Spleen (tissue), 11 donors: Measurements from ENCODE around the gene SULF2. TPM values are rescaled to one million over a fixed set of nuclear protein-coding genes. Genes with fewer than 3 reads are reported as not detected.

ENCODE experiments used
- DNase-seq: peaks from one replicate; pipeline ENCODE4 v3.0.0-alpha.2; 2020
- H3K27ac ChIP-seq, 8 donors: fragments of 200-600 bp; sonication (generic) in 7 of 8; 1 replicate in 4 of 8; 2 replicates in 4 of 8; pipeline versions ENCODE4 v1.5.0 to v1.8.0; 2016 to 2021; ENCODE audit warnings: inconsistent platforms in 4 of 8, mild to moderate bottlenecking in 4 of 8, moderate library complexity in 1 of 8
- H3K27me3 ChIP-seq, 7 donors: fragments of 200-600 bp; sonication (generic) in 6 of 7; replicated peaks in 1 of 7; 1 replicate in 4 of 7; 2 replicates in 3 of 7; pipeline versions ENCODE4 v1.5.0 to v1.8.0; 2016 to 2021; ENCODE audit warnings: inconsistent platforms in 3 of 7, mild to moderate bottlenecking in 1 of 7
- H3K36me3 ChIP-seq, 6 donors: fragments of 200-600 bp; sonication (generic) in 5 of 6; 1 replicate in 4 of 6; 2 replicates in 2 of 6; pipeline versions ENCODE4 v1.5.0 to v1.8.0; 2016 to 2021; ENCODE audit warnings: inconsistent platforms in 2 of 6
- H3K4me1 ChIP-seq, 6 donors: fragments of 200-600 bp; sonication (generic) in 5 of 6; 1 replicate in 3 of 6; 2 replicates in 3 of 6; pipeline versions ENCODE4 v1.5.0 to v1.8.0; 2016 to 2021; ENCODE audit warnings: inconsistent platforms in 3 of 6
- H3K4me3 ChIP-seq, 8 donors: fragments of 200-600 bp; sonication (generic) in 7 of 8; 1 replicate in 4 of 8; 2 replicates in 4 of 8; pipeline versions ENCODE4 v1.5.0 to v1.8.0; 2016 to 2021; ENCODE audit warnings: inconsistent platforms in 4 of 8, mild to moderate bottlenecking in 4 of 8, moderate library complexity in 2 of 8
- H3K9me3 ChIP-seq, 8 donors: fragments of 200-600 bp; sonication (generic) in 7 of 8; 1 replicate in 4 of 8; 2 replicates in 4 of 8; pipeline versions ENCODE4 v1.5.0 to v1.8.0; 2016 to 2021; ENCODE audit warnings: inconsistent platforms in 4 of 8
- CTCF ChIP-seq, 11 experiments: fragments of 200-600 bp in 7 of 11; fragments of 450-650 bp in 4 of 11; sonication (generic) in 4 of 11; IDR thresholded peaks in 8 of 11; conservative IDR thresholded peaks in 3 of 11; 1 replicate in 7 of 11; 2 replicates in 4 of 11; pipeline versions ENCODE4 v1.4.0 to v1.8.0; 2016 to 2021; ENCODE audit warnings: antibody characterized with exemption in 11 of 11, inconsistent platforms in 4 of 11, mild to moderate bottlenecking in 1 of 11
- POLR2A ChIP-seq, 3 donors: fragments of 450-650 bp; IDR thresholded peaks; one replicate each; pipeline ENCODE4 v1.5.1; 2017; ENCODE audit warnings: antibody characterized with exemption in 3 of 3, mild to moderate bottlenecking in 1 of 3
- POLR2AphosphoS5 ChIP-seq, 3 donors: sonication (generic); formaldehyde crosslinking; IDR thresholded peaks; one replicate each; pipeline ENCODE4 v1.5.1; 2017; ENCODE audit warnings: antibody characterized with exemption in 3 of 3
- WGBS, 5 donors: extraction: QIAGEN DNeasy Blood & Tissue Kit in 3 of 5; methylation state at CpG; one replicate each; pipeline versions ENCODE4 v1.1.5 to v1.1.7; 2013 to 2018; 5-methylcytosine and 5-hydroxymethylcytosine counted together
- intact Hi-C: fragments of 100-400 bp; cut with DNase I; formaldehyde crosslinking; loops from one replicate; pipeline ENCODE4 v1.15.0; 2023; ENCODE audit warnings: low total_unique reads
- polyA plus RNA-seq, 3 donors: library from polyadenylated mRNA; stranded (reverse); fragments of 200-250 nt; gene quantifications; one replicate each; pipeline ENCODE4 v1.2.1, GENCODE V29; 2013
- total RNA-seq, 7 donors: library from RNA; depleted of rRNA in 3 of 7; stranded (reverse); fragments of >200 nt in 3 of 7; fragmentation: NEBNext Ultra II Directional in 4 of 7; extraction: Animal tissue kit (Norgen Biotek cat#: 25700) in 4 of 7; gene quantifications; one replicate each; pipeline versions ENCODE4 v1.1.0 to v1.2.1, GENCODE V29; 2016 to 2021
- donor health status: healthy with polysubstance abuse.
- donor health status: DM: no; HTN: no; CAD: no; lungs with moderate emphysema.
- donor health status: DM: no; HTN: no; CAD: no.
- donor health status: Bipolar disorder and iron deficiency.
- donor health status: healthy.
- donor health status: DM: no; HTN: no; CAD: no.
- donor health status: DM: yes; HTN: yes; CAD: no.

The SULF2 gene
- total and polyA plus RNA-seq, 10 donors: 5.5 to 49.1 (median 15.7) TPM

GRCh38 chr20:47717421-47717820, 67.9 kb downstream of the SULF2 start:
- TF ChIP-seq POLR2A (IDR thresholded peaks at IDR 0.05) (no peak), CTCF (IDR thresholded peaks at IDR 0.05 in 8 of 11, conservative IDR thresholded peaks at IDR 0.05 in 3 of 11) (no peak), POLR2AphosphoS5 (IDR thresholded peaks at IDR 0.05) (no peak)
- Histone ChIP-seq H3K4me1 (peaks cover 0 to 6% (median 0%) of the 10 kb centered on the region in 6 donors), H3K27me3 (peaks cover 0 to 5% (median 0%) of the 10 kb centered on the region in 7 donors), H3K4me3 (no peak overlapping the region), H3K27ac (no peak overlapping the region), H3K9me3 (no peaks in the 10 kb centered on the region), H3K36me3 (no peaks in the 10 kb centered on the region)
- 63 to 74% (median 66%) methylated on average over 10 of the region's 10 CpGs for WGBS, 5 donors
- intact Hi-C loops: no loop called here
- no peak for DNase-seq

- no peaks in the 10 kb centered on the region for H3K9me3 ChIP-seq
- H3K27me3 ChIP-seq: peaks cover 0 to 6% (median 0%) of the 10 kb centered on the region in 7 donors
- H3K4me1 ChIP-seq: peaks cover 0 to 12% (median under 1%) of the 10 kb centered on the region in 6 donors
- H3K36me3 ChIP-seq: no peaks in the 10 kb centered on the region
- WGBS, 5 donors: 83 to 93% (median 88%) methylated on average over 26 of the region's 26 CpGs
- no peak overlapping the region for H3K4me3 ChIP-seq
- intact Hi-C loops: no loop called here
- no peak for DNase-seq
- H3K27ac ChIP-seq: no peak overlapping the region
- TF ChIP-seq POLR2AphosphoS5 (IDR thresholded peaks at IDR 0.05) (no peak), CTCF (IDR thresholded peaks at IDR 0.05 in 8 of 11, conservative IDR thresholded peaks at IDR 0.05 in 3 of 11) (no peak), POLR2A (IDR thresholded peaks at IDR 0.05) (no peak)
Observed at GRCh38 chr20:47713878-47714450, 71.3 kb downstream of the SULF2 start.

GRCh38 chr20:47713163-47713562, 72.1 kb downstream of the SULF2 start:
- no peaks in the 10 kb centered on the region for H3K9me3 ChIP-seq
- H3K36me3 ChIP-seq: no peaks in the 10 kb centered on the region
- peaks cover 0 to 6% (median 0%) of the 10 kb centered on the region in 7 donors for H3K27me3 ChIP-seq
- no peak for TF ChIP-seq CTCF (IDR thresholded peaks at IDR 0.05 in 8 of 11, conservative IDR thresholded peaks at IDR 0.05 in 3 of 11)
- TF ChIP-seq POLR2AphosphoS5 (IDR thresholded peaks at IDR 0.05): no peak
- no peak for TF ChIP-seq POLR2A (IDR thresholded peaks at IDR 0.05)
- peaks cover 0 to 16% (median 4%) of the 10 kb centered on the region in 6 donors for H3K4me1 ChIP-seq
- no peak overlapping the region for H3K4me3 ChIP-seq
- intact Hi-C loops: no loop called here
- H3K27ac ChIP-seq: no peak overlapping the region
- 81 to 91% (median 84%) methylated on average over 6 of the region's 6 CpGs for WGBS, 5 donors
- no peak for DNase-seq

GRCh38 chr20:47711046-47711752, 74.1 kb downstream of the SULF2 start:
- no peak for DNase-seq
- Histone ChIP-seq H3K9me3 (no peaks in the 10 kb centered on the region), H3K27me3 (peaks cover 0 to 6% (median 0%) of the 10 kb centered on the region in 7 donors), H3K4me3 (no peak overlapping the region), H3K36me3 (no peaks in the 10 kb centered on the region), H3K4me1 (peaks cover 0 to 19% (median 5%) of the 10 kb centered on the region in 6 donors), H3K27ac (no peak overlapping the region)
- TF ChIP-seq POLR2A (IDR thresholded peaks at IDR 0.05) (no peak), CTCF (IDR thresholded peaks at IDR 0.05 in 8 of 11, conservative IDR thresholded peaks at IDR 0.05 in 3 of 11) (no peak), POLR2AphosphoS5 (IDR thresholded peaks at IDR 0.05) (no peak)
- intact Hi-C loops: no loop called here
- WGBS, 5 donors: 56 to 76% (median 67%) methylated on average over 18 to 19 of the region's 19 CpGs
